ENCODE measurements around the gene PCSK1N. TPM values are rescaled to one million over a fixed set of nuclear protein-coding genes. Genes with fewer than 3 reads are reported as not detected.

PCSK1N gene, protein sequence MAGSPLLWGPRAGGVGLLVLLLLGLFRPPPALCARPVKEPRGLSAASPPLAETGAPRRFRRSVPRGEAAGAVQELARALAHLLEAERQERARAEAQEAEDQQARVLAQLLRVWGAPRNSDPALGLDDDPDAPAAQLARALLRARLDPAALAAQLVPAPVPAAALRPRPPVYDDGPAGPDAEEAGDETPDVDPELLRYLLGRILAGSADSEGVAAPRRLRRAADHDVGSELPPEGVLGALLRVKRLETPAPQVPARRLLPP
- 18.4 to 50.4 TPM (median 44.8 TPM) in 5 replicates for total RNA-seq (2022; extraction: Qiagen RNA extraction; ENCODE audit: low read depth)

DNA sequence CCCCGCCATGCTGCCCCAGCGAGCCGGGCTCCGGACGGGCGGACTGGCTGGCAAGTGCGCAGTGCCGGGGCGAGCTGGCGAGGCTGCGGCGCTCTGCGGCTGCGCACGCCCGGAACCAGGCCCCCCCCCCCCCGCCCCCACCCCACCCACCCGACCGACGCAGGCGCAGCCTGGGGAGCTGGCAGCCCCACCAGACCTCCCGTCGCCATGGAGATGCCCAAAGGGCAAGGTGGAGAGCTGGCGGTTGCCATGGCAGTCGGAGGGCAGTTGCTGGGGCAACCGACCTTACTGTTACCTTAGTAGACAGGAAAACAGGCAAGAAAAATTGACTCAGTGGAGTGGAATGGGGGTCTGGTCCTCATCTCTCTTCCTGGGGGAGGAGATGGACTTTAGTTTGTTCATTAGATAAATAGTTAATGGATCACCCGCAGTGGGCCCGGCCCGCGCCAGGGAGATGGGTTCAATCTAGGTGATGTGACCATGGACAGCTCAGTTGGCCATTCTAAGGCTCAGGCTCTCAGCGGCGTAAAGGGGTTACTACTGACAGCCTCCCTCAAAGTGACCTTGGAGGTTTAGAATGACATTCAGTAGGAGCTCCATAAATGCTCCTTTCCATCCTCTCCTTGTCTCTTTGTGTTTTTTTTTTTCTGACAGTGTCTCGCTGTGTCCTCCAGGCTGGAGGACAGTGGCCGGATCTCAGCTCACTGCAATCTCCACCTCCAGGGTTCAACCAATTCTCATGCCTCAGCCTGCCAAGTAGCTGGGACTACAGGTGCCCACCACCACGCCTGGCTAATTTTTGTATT lies at the start of gene PCSK1N:
TSS of gene PCSK1N (minus strand) at position 87 of the 806 bp plus-strand sequence. CDS start at position 9, 78 bp downstream.

DNA sequence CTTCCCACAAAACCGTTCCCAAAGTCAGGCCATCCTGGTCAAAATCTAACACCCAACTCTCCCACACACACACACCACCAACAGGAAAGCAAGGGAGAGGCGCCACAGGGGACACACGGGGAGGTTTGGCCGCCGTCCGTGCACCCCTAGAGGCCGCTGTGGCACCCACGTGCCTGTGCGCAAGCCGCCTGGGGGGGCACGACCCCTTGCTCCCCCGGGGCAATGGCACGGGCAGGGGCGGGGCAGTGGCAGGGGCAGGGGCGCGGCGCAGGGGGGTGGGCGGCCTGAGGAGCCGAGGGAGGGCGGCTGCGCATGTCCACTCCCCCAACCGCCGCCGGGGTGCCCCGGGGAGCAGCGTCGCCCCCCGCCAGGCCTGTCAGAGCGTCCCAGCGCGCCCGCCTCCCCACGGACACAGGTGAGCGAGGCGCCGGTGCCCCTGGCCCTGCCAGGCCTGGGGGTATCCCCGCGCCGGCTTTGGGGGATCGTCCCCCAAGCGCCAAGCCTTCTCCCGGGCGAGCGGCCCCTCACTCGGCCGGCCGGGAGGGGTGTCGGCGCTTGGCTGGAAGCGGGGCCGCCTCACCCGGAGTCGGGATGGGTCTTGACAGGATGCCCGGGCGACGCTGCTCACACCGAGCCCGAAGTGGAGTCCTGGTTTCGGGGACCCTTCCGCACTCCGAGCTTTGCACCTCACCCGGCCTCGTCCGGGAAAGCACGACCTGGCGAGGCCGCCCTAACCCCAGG lies 9.1 kb downstream of the PCSK1N start, which contains the start of gene ERAS:
TSS of gene ERAS (plus strand) at position 379 of the 741 bp plus-strand sequence. CDS start 2,611 bp downstream, outside the sequence.

DNA sequence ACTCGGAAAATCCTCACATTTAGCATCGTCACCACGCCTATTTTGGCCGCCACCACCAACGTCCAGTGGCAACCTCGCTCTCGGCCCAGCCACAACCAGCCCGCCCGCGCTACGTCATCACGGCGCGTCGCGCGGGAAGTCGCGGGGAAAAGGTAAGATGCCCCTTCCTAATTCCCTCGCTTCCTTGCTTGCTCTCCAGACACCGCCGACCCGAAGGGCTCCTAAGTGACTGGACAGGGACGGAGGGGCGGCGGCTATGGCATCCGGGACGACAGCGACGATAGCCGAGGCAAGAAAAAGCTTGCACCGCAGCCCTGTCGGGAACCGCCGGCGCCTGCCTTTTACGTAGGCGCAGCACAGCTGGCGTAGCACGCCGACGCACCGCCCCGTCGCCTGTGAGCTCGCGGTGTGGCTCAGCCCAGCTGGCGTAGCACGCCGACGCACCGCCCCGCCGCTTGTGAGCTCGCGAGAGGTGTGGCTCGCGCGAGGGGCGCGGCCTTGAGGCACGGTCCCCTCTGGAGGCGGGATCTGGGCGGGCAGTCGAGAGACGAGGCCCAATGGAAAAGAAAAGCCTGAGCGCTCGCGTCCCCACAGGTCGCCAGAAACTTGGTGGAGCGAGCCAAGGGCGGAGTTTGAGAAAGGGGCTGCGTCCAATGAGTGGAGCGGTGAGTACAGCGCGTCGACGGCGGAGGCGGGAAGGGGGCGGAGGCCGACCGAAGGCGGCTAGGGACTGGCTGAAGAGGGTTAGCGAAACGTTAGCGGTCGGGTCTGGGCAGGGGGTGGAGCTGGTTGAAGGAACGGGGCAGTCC lies 33.9 kb downstream of the PCSK1N start, which contains the start of gene HDAC6:
TSS of gene HDAC6 (plus strand) at position 788 of the 809 bp plus-strand sequence. CDS start 626 bp downstream, outside the sequence.

DNA sequence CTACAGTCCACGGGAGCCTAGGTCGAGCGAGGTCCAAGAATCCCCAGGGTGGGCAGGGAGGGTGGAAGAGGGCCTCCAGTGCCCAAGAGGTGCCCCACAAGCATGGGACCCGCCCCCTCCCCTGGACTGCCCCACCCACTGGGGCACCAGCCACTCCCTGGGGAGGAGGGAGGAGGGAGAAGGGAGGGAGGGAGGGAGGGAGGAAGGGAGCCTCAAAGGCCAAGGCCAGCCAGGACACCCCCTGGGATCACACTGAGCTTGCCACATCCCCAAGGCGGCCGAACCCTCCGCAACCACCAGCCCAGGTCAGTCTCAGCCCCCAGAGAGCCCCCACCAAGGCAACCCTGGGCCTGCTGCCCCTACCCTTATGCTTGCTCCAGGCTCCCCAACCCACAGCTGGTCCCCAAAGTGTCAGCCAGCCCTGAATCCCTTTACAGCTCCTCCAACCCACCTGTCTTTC lies 49.0 kb downstream of the PCSK1N start, which contains the start of gene GATA1:
TSS of gene GATA1 (plus strand) at position 250 of the 460 bp plus-strand sequence. CDS start 4,520 bp downstream, outside the sequence.

Other genes starting within 250 kb of the PCSK1N start
- gene WDR13, start 238.1 kb downstream of the PCSK1N start, total RNA-seq (2022; extraction: Qiagen RNA extraction; ENCODE audit: low read depth) = 48.4 to 73.1 TPM (median 64.9 TPM) in 5 replicates
- 0.12 to 0.33 TPM (median 0.28 TPM) in 4 of 5 replicates, not detected in the other for gene WAS, start 151.8 kb downstream of the PCSK1N start, total RNA-seq (2022; extraction: Qiagen RNA extraction; ENCODE audit: low read depth)
- 21.5 to 23.4 TPM (median 21.8 TPM) in 5 replicates for gene SUV39H1, start 138.9 kb downstream of the PCSK1N start, total RNA-seq (2022; extraction: Qiagen RNA extraction; ENCODE audit: low read depth)
- not detected in 5 replicates for gene GLOD5, start 73.9 kb downstream of the PCSK1N start, total RNA-seq (2022; extraction: Qiagen RNA extraction; ENCODE audit: low read depth)
- gene GATA1, start 49.0 kb downstream of the PCSK1N start, total RNA-seq (2022; extraction: Qiagen RNA extraction; ENCODE audit: low read depth) = not detected in 5 replicates
- 22.9 to 33.4 TPM (median 29.2 TPM) in 5 replicates for gene HDAC6, start 33.5 kb downstream of the PCSK1N start, total RNA-seq (2022; extraction: Qiagen RNA extraction; ENCODE audit: low read depth)
- 0.10 TPM in 1 of 5 replicates, not detected in the others for gene ERAS, start 9.1 kb downstream of the PCSK1N start, total RNA-seq (2022; extraction: Qiagen RNA extraction; ENCODE audit: low read depth)
- 80.5 to 110 TPM (median 105 TPM) in 5 replicates for gene TIMM17B, start 62.2 kb upstream of the PCSK1N start, total RNA-seq (2022; extraction: Qiagen RNA extraction; ENCODE audit: low read depth)
- 97.6 to 109 TPM (median 105 TPM) in 5 replicates for gene PQBP1, start 62.3 kb upstream of the PCSK1N start, total RNA-seq (2022; extraction: Qiagen RNA extraction; ENCODE audit: low read depth)
- 53.9 to 71.3 TPM (median 67.3 TPM) in 5 replicates for gene SLC35A2, start 76.0 kb upstream of the PCSK1N start, total RNA-seq (2022; extraction: Qiagen RNA extraction; ENCODE audit: low read depth)
- gene PIM2, start 83.4 kb upstream of the PCSK1N start, total RNA-seq (2022; extraction: Qiagen RNA extraction; ENCODE audit: low read depth) = 10.7 to 12.1 TPM (median 11.5 TPM) in 5 replicates
- gene OTUD5, start 122.0 kb upstream of the PCSK1N start, total RNA-seq (2022; extraction: Qiagen RNA extraction; ENCODE audit: low read depth) = 60.6 to 69.6 TPM (median 64.6 TPM) in 5 replicates
- gene KCND1, start 136.2 kb upstream of the PCSK1N start, total RNA-seq (2022; extraction: Qiagen RNA extraction; ENCODE audit: low read depth) = 0.86 to 2.0 TPM (median 1.2 TPM) in 5 replicates
- 22.2 to 24.2 TPM (median 23.0 TPM) in 5 replicates for gene GRIPAP1, start 166.7 kb upstream of the PCSK1N start, total RNA-seq (2022; extraction: Qiagen RNA extraction; ENCODE audit: low read depth)
- gene TFE3, start 207.7 kb upstream of the PCSK1N start, total RNA-seq (2022; extraction: Qiagen RNA extraction; ENCODE audit: low read depth) = 49.2 to 63.4 TPM (median 61.8 TPM) in 5 replicates
- 3.2 to 4.7 TPM (median 3.6 TPM) in 5 replicates for gene CCDC120, start 223.4 kb upstream of the PCSK1N start, total RNA-seq (2022; extraction: Qiagen RNA extraction; ENCODE audit: low read depth)
- gene PRAF2, start 238.4 kb upstream of the PCSK1N start, total RNA-seq (2022; extraction: Qiagen RNA extraction; ENCODE audit: low read depth) = 32.8 to 48.2 TPM (median 42.6 TPM) in 5 replicates
- 54.9 to 65.6 TPM (median 58.5 TPM) in 5 replicates for gene WDR45, start 244.3 kb upstream of the PCSK1N start, total RNA-seq (2022; extraction: Qiagen RNA extraction; ENCODE audit: low read depth)